K562 (cell line): ENCODE data around the gene RAE1. TPM values are rescaled to one million over a fixed set of nuclear protein-coding genes. Genes with fewer than 3 reads are reported as not detected.

ENCODE experiments used
- BMI1 ChIP-seq: fragments of 150-350 bp; IDR thresholded peaks from 2 replicates; pipeline ENCODE4 v1.6.1; 2014; ENCODE audit warnings: low read length
- CHD4 ChIP-seq: fragments of 200-600 bp; sonication (generic); IDR thresholded peaks from 3 replicates; pipeline ENCODE4 v1.6.1; 2012; ENCODE audit warnings: low read depth, mild to moderate bottlenecking, mixed read lengths, low read length, inconsistent platforms; ENCODE audit not compliant: insufficient read depth, insufficient replicate concordance, poor library complexity, severe bottlenecking
- HMG20A ChIP-seq: fragments of 450-650 bp; formaldehyde crosslinking; conservative IDR thresholded peaks from 2 replicates; pipeline ENCODE4 v1.4.0; 2020; ENCODE audit warnings: mild to moderate bottlenecking, mixed read lengths
- HMGN3 ChIP-seq: IDR thresholded peaks from 2 replicates; pipeline ENCODE4 v1.6.1; 2011; ENCODE audit warnings: borderline replicate concordance, low read depth, mild to moderate bottlenecking, mixed read lengths, low read length; ENCODE audit not compliant: insufficient read length; ENCODE audit errors: extremely low read depth
- POLR2H ChIP-seq: IDR thresholded peaks from 2 replicates; pipeline ENCODE4 v1.6.1; 2016; ENCODE audit warnings: missing genetic modification characterization, low read depth, mild to moderate bottlenecking, control low read depth, missing compliant biosample characterization, moderate library complexity
- POLR3G ChIP-seq: IDR thresholded peaks from 2 replicates; pipeline ENCODE4 v1.6.1; 2011; ENCODE audit not compliant: insufficient read length, insufficient replicate concordance; ENCODE audit errors: extremely low read depth
- PTTG1 ChIP-seq: fragments of 450-650 bp; IDR thresholded peaks from 2 replicates; pipeline ENCODE4 v1.6.1; 2016; ENCODE audit warnings: low read depth, mild to moderate bottlenecking, missing genetic modification characterization, missing compliant biosample characterization
- RBM14 ChIP-seq: fragments of 200-400 bp; formaldehyde crosslinking; IDR thresholded peaks from 2 replicates; pipeline ENCODE4 v1.6.1; 2018; ENCODE audit warnings: low read depth, mild to moderate bottlenecking, low read length, moderate library complexity, borderline replicate concordance; ENCODE audit not compliant: insufficient read depth
- ZNF41 ChIP-seq: fragments of 250-450 bp; sonication (Bioruptor Pico); conservative IDR thresholded peaks from 2 replicates; pipeline ENCODE4 v1.4.0; 2020; ENCODE audit warnings: mild to moderate bottlenecking
- ZNF584 ChIP-seq: fragments of 200-800 bp; sonication (Bioruptor generic); IDR thresholded peaks from 2 replicates; pipeline ENCODE4 v1.6.1; 2016; ENCODE audit warnings: low read depth, mild to moderate bottlenecking, missing genetic modification characterization, missing compliant biosample characterization
- ZNF76 ChIP-seq: fragments of 250-450 bp; sonication (Bioruptor Pico); IDR thresholded peaks from 2 replicates; pipeline ENCODE4 v1.4.0; 2020; ENCODE audit warnings: mild to moderate bottlenecking, moderate library complexity, borderline replicate concordance
- polyA plus RNA-seq, 8 experiments: library from polyadenylated mRNA; depleted of rRNA in 4 of 8; stranded (reverse) in 5 of 8; unstranded in 3 of 8; fragments of >200 nt; fragmentation: Nextera tagmentation in 2 of 8; fragmentation: Illumina TruSeq in 1 of 8; extraction: Ambion mirVana in 2 of 8; extraction: Trizol in 1 of 8; gene quantifications; 2 replicates each; pipeline versions ENCODE4 v1.2.1 to v1.2.3, GENCODE V29; 2011 to 2014; ENCODE audit warnings: inconsistent platforms in 1 of 8, missing spikeins in 1 of 8
- total RNA-seq, 7 experiments: library from RNA; depleted of rRNA in 6 of 7; stranded (reverse); fragments of >200 nt in 6 of 7; fragmentation: Illumina TruSeq in 2 of 7; extraction: Trizol in 2 of 7; gene quantifications; 2 replicates each; pipeline versions ENCODE4 v1.2.1 to v1.2.3, GENCODE V29; 2011 to 2021; ENCODE audit warnings: low replicate concordance in 1 of 7
- TF ChIP-seq, protein P1 (sequence below), 2 experiments: fragments of 450-650 bp; conservative IDR thresholded peaks; 2 replicates each; pipeline ENCODE4 v1.6.1; 2017; ENCODE audit warnings: mild to moderate bottlenecking in 2 of 2, moderate library complexity in 2 of 2
- TF ChIP-seq, protein P2 (sequence below): fragments of 450-650 bp; IDR thresholded peaks from 2 replicates; pipeline ENCODE4 v1.6.1; 2016; ENCODE audit warnings: low read depth
- TF ChIP-seq, protein P3 (sequence below): IDR thresholded peaks from 2 replicates; pipeline ENCODE4 v1.6.1; 2011; ENCODE audit warnings: borderline replicate concordance, low read depth, mild to moderate bottlenecking, moderate library complexity, low read length; ENCODE audit not compliant: insufficient read depth, poor library complexity, severe bottlenecking

Gene RAE1
- total and polyA plus RNA-seq, 9 of the 15 experiments (the other 6 are each of a cell fraction or from before 2014, with no cell fraction given), result 33.7 to 248 (median 77.7) TPM

DNA sequence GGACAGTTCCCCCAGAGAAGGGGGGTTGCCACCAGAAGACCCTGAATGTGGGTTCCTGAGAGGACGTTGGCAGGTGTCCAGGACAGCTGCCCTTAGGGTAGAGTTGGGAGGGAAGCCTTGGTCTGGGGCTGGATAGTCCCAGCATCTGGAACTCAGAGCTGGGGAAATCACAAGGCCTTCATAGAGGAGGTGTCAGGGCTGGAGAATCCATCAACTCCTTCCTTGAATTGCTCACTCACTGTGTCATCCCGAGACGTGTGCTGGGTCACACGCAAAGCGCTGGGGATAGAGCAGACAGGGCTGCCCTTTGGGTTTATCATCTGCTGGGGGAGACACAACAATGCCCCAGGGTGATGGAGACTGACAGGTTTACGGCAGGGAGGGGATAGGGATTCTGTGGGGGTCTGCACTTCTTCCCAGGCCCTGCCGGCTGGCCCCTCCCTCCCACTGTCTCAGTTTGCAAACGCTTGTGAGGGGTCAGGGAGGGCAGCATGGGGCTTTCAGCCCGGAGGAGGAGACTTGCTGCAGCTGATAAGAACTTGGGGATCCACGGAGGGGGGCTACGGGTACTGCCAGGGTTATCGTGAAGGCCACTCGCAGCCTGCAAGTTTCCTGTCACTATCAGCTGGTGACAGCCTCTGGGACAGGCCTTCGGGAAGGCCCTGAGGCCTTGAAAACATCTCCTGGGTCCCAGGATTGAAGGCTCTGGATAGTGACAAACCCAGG lies 58.8 kb downstream of the RAE1 start (continued):
- no peak for TF ChIP-seq PTTG1 (tag)
- peak; percentile 46 for TF ChIP-seq CHD4
- no peak for TF ChIP-seq BMI1
- TF ChIP-seq ZNF41 (CRISPR knock-in tag), result no peak
- TF ChIP-seq POLR3G, result no peak
- no peak for TF ChIP-seq HMG20A (CRISPR knock-in tag)
- no peak for TF ChIP-seq RBM14
- peak; percentile 97 for TF ChIP-seq HMGN3
- TF ChIP-seq ZNF584 (CRISPR knock-in tag), result peak; percentile 80; the same call in 1 of the 2 replicates
- no peak for TF ChIP-seq ZNF76 (CRISPR knock-in tag)
- TF ChIP-seq, protein P1, sequence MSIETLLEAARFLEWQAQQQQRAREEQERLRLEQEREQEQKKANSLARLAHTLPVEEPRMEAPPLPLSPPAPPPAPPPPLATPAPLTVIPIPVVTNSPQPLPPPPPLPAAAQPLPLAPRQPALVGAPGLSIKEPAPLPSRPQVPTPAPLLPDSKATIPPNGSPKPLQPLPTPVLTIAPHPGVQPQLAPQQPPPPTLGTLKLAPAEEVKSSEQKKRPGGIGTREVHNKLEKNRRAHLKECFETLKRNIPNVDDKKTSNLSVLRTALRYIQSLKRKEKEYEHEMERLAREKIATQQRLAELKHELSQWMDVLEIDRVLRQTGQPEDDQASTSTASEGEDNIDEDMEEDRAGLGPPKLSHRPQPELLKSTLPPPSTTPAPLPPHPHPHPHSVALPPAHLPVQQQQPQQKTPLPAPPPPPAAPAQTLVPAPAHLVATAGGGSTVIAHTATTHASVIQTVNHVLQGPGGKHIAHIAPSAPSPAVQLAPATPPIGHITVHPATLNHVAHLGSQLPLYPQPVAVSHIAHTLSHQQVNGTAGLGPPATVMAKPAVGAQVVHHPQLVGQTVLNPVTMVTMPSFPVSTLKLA (conservative IDR thresholded peaks at IDR 0.05), result peak; percentile 73 to 87
- TF ChIP-seq, protein P2, sequence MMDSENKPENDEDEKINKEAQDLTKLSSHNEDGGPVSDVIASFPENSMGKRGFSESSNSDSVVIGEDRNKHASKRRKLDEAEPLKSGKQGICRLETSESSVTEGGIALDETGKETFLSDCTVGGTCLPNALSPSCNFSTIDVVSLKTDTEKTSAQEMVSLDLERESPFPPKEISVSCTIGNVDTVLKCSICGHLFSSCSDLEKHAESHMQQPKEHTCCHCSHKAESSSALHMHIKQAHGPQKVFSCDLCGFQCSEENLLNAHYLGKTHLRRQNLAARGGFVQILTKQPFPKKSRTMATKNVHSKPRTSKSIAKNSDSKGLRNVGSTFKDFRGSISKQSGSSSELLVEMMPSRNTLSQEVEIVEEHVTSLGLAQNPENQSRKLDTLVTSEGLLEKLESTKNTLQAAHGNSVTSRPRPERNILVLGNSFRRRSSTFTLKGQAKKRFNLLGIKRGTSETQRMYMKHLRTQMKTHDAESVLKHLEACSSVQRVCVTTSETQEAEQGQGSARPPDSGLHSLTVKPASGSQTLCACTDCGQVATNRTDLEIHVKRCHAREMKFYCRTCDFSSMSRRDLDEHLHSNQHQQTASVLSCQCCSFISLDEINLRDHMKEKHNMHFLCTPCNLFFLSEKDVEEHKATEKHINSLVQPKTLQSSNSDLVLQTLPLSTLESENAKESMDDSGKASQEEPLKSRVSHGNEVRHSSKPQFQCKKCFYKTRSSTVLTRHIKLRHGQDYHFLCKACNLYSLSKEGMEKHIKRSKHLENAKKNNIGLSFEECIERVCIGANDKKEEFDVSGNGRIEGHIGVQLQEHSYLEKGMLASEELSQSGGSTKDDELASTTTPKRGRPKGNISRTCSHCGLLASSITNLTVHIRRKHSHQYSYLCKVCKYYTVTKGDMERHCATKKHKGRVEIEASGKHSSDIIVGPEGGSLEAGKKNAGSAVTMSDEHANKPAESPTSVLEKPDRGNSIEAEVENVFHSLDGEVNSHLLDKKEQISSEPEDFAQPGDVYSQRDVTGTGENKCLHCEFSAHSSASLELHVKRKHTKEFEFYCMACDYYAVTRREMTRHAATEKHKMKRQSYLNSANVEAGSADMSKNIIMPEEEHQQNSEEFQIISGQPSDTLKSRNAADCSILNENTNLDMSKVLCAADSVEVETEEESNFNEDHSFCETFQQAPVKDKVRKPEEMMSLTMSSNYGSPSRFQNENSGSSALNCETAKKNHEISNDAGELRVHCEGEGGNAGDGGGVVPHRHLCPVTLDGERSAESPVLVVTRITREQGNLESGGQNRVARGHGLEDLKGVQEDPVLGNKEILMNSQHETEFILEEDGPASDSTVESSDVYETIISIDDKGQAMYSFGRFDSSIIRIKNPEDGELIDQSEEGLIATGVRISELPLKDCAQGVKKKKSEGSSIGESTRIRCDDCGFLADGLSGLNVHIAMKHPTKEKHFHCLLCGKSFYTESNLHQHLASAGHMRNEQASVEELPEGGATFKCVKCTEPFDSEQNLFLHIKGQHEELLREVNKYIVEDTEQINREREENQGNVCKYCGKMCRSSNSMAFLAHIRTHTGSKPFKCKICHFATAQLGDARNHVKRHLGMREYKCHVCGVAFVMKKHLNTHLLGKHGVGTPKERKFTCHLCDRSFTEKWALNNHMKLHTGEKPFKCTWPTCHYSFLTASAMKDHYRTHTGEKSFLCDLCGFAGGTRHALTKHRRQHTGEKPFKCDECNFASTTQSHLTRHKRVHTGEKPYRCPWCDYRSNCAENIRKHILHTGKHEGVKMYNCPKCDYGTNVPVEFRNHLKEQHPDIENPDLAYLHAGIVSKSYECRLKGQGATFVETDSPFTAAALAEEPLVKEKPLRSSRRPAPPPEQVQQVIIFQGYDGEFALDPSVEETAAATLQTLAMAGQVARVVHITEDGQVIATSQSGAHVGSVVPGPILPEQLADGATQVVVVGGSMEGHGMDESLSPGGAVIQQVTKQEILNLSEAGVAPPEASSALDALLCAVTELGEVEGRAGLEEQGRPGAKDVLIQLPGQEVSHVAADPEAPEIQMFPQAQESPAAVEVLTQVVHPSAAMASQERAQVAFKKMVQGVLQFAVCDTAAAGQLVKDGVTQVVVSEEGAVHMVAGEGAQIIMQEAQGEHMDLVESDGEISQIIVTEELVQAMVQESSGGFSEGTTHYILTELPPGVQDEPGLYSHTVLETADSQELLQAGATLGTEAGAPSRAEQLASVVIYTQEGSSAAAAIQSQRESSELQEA, result peak; percentile 65; the same call in 1 of the 2 replicates
- no peak for TF ChIP-seq POLR2H
- TF ChIP-seq, protein P3, sequence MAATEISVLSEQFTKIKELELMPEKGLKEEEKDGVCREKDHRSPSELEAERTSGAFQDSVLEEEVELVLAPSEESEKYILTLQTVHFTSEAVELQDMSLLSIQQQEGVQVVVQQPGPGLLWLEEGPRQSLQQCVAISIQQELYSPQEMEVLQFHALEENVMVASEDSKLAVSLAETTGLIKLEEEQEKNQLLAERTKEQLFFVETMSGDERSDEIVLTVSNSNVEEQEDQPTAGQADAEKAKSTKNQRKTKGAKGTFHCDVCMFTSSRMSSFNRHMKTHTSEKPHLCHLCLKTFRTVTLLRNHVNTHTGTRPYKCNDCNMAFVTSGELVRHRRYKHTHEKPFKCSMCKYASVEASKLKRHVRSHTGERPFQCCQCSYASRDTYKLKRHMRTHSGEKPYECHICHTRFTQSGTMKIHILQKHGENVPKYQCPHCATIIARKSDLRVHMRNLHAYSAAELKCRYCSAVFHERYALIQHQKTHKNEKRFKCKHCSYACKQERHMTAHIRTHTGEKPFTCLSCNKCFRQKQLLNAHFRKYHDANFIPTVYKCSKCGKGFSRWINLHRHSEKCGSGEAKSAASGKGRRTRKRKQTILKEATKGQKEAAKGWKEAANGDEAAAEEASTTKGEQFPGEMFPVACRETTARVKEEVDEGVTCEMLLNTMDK, result no peak
